ENCODE data around the gene RNF8.

- TF ChIP-seq POLR2AphosphoS5 (IDR thresholded peaks at IDR 0.05; ENCODE audit: low read depth, low read length), result no peak
- TF ChIP-seq POLR2A (IDR thresholded peaks at IDR 0.05; ENCODE audit: low read depth, low read length), result no peak
- TF ChIP-seq PAX5 (IDR thresholded peaks at IDR 0.05; ENCODE audit: insufficient read depth, low read length, severe bottlenecking), result no peak
These were observed 85.1 kb downstream of the RNF8 start for GRCh38 chr6:37438930-37439329.
